IMR-90 (cell line): ENCODE results near the gene PRKN. TPM values are rescaled to one million over a fixed set of nuclear protein-coding genes. Genes with fewer than 3 reads are reported as not detected.

Experiments used
- ATAC-seq: fragments of 200-7000 bp; cut with Tn5 transposase; 2 replicates; pipeline ENCODE4 v1.9.1; 2020; ENCODE audit warnings: low read depth, mild to moderate bottlenecking, moderate library complexity
- BruUV-seq: library from RNA; stranded (reverse); fragments of 400-500 nt; replicated peaks from 2 replicates; lab custom pipeline; 2021; lab: Mats Ljungman, UMichigan
- CTCF ChIA-PET: fragments of 300-600 bp; formaldehyde crosslinking; extraction: SDS; loops from one replicate; lab custom pipeline; 2021; ENCODE audit warnings: antibody characterized with exemption; lab: Yijun Ruan, JAX
- POLR2A ChIA-PET: fragments of 300-600 bp; sonication (Branson Sonifier 250); formaldehyde crosslinking; loops from one replicate; lab custom pipeline; 2022; ENCODE audit warnings: antibody characterized with exemption; ENCODE audit not compliant: unreplicated experiment; lab: Charles Lee
- DNase-seq: peaks from one replicate; pipeline ENCODE4 v3.0.0; 2013
- H2AFZ ChIP-seq: replicated peaks from 2 replicates; pipeline ENCODE3; 2013; ENCODE audit warnings: low read length, mild to moderate bottlenecking; ENCODE audit not compliant: poor library complexity
- H2AK5ac ChIP-seq: 2 replicates; pipeline ENCODE4 v1.6.1; 2013; ENCODE audit warnings: low read depth, low read length, inconsistent platforms
- H2AK9ac ChIP-seq: replicated peaks from 2 replicates; pipeline ENCODE3; 2013; ENCODE audit warnings: mild to moderate bottlenecking, low read depth, low read length, moderate library complexity; ENCODE audit not compliant: poor library complexity
- H2BK120ac ChIP-seq: 2 replicates; pipeline ENCODE4 v1.6.1; 2013; ENCODE audit warnings: low read depth, low read length, inconsistent platforms
- H2BK15ac ChIP-seq: 3 replicates; pipeline ENCODE4 v1.6.1; 2013; ENCODE audit warnings: low read depth, low read length, inconsistent platforms
- H2BK20ac ChIP-seq: 2 replicates; pipeline ENCODE4 v1.6.1; 2013; ENCODE audit warnings: low read depth, mild to moderate bottlenecking, inconsistent platforms, low read length, moderate library complexity
- H2BK5ac ChIP-seq: 2 replicates; pipeline ENCODE4 v1.6.1; 2013; ENCODE audit warnings: mild to moderate bottlenecking, low read depth, low read length, inconsistent platforms; ENCODE audit not compliant: poor library complexity, severe bottlenecking
- H3K14ac ChIP-seq: replicated peaks from 2 replicates; pipeline ENCODE4 v1.6.1; 2013; ENCODE audit warnings: low read depth, low read length, inconsistent platforms
- H3K18ac ChIP-seq: 2 replicates; pipeline ENCODE4 v1.6.1; 2013; ENCODE audit warnings: low read depth, low read length, control low read depth
- H3K23ac ChIP-seq: 2 replicates; pipeline ENCODE4 v1.6.1; 2013; ENCODE audit warnings: low read depth, low read length, inconsistent platforms
- H3K27ac ChIP-seq: 2 replicates; pipeline ENCODE4 v1.5.1; 2013; ENCODE audit warnings: mild to moderate bottlenecking, control low read depth, low read length; ENCODE audit not compliant: insufficient read depth
- H3K27me3 ChIP-seq: 2 replicates; pipeline ENCODE4 v1.6.1; 2013; ENCODE audit warnings: low read length; ENCODE audit not compliant: control insufficient read depth, insufficient read depth
- H3K36me3 ChIP-seq: 2 replicates; pipeline ENCODE4 v1.6.1; 2013; ENCODE audit warnings: low read length, mixed read lengths; ENCODE audit not compliant: control insufficient read depth, insufficient read depth
- H3K4ac ChIP-seq: 2 replicates; pipeline ENCODE4 v1.6.1; 2013; ENCODE audit warnings: low read depth, low read length, inconsistent platforms
- H3K4me1 ChIP-seq: 2 replicates; pipeline ENCODE4 v1.6.1; 2013; ENCODE audit warnings: low read length, mixed read lengths; ENCODE audit not compliant: control insufficient read depth, insufficient read depth
- H3K4me2 ChIP-seq: 2 replicates; pipeline ENCODE4 v1.6.1; 2013; ENCODE audit warnings: low read depth, mild to moderate bottlenecking, control low read depth, low read length, moderate library complexity
- H3K4me3 ChIP-seq: 2 replicates; pipeline ENCODE4 v1.5.1; 2013; ENCODE audit warnings: low read depth, mild to moderate bottlenecking, control low read depth, low read length, moderate library complexity; ENCODE audit not compliant: insufficient read depth
- H3K56ac ChIP-seq: 2 replicates; pipeline ENCODE4 v1.6.1; 2013; ENCODE audit warnings: low read length, inconsistent platforms; ENCODE audit not compliant: insufficient read depth; ENCODE audit errors: extremely low read depth
- H3K79me1 ChIP-seq, 2 experiments: 2 replicates each; pipeline ENCODE4 v1.6.1; 2013; ENCODE audit warnings: low read length in 2 of 2, inconsistent platforms in 1 of 2, low read depth in 1 of 2
- H3K9ac ChIP-seq: 2 replicates; pipeline ENCODE4 v1.6.1; 2013; ENCODE audit warnings: low read depth, low read length, control low read depth
- H3K9me1 ChIP-seq: 2 replicates; pipeline ENCODE4 v1.6.1; 2013; ENCODE audit warnings: low read length, inconsistent platforms; ENCODE audit not compliant: insufficient read depth
- H3K9me3 ChIP-seq: 2 replicates; pipeline ENCODE4 v1.6.1; 2013; ENCODE audit warnings: low read length; ENCODE audit not compliant: control insufficient read depth, insufficient read depth
- H4K20me1 ChIP-seq: 2 replicates; pipeline ENCODE4 v1.6.1; 2013; ENCODE audit warnings: low read length, inconsistent platforms; ENCODE audit not compliant: insufficient read depth
- H4K5ac ChIP-seq: 2 replicates; pipeline ENCODE4 v1.6.1; 2013; ENCODE audit warnings: mild to moderate bottlenecking, low read depth, low read length, control low read depth
- H4K8ac ChIP-seq, 2 experiments: 2 replicates each; pipeline ENCODE4 v1.6.1; 2013; ENCODE audit warnings: low read depth in 2 of 2, low read length in 2 of 2, control low read depth in 1 of 2, inconsistent platforms in 1 of 2
- H4K91ac ChIP-seq: 2 replicates; pipeline ENCODE4 v1.6.1; 2013; ENCODE audit warnings: low read depth, low read length, inconsistent platforms; ENCODE audit not compliant: insufficient read depth
- BHLHE40 ChIP-seq: fragments of 150-350 bp; IDR thresholded peaks from 2 replicates; pipeline ENCODE4 v1.6.1; 2016; ENCODE audit warnings: mild to moderate bottlenecking, low read depth, low read length
- CEBPB ChIP-seq: IDR thresholded peaks from 2 replicates; pipeline ENCODE4 v1.6.1; 2012; ENCODE audit warnings: low read depth, low read length, improper control_type of control experiment
- CHD1 ChIP-seq: IDR thresholded peaks from 2 replicates; pipeline ENCODE4 v1.6.1; 2012; ENCODE audit warnings: low read depth, low read length, improper control_type of control experiment
- CTCF ChIP-seq: conservative IDR thresholded peaks from 2 replicates; pipeline ENCODE4 v1.5.1; 2012; ENCODE audit warnings: mild to moderate bottlenecking, low read depth, low read length, improper control_type of control experiment
- FOS ChIP-seq: fragments of 150-350 bp; IDR thresholded peaks from 2 replicates; pipeline ENCODE4 v1.6.1; 2016; ENCODE audit warnings: low read depth, low read length
- MAFK ChIP-seq: IDR thresholded peaks from 2 replicates; pipeline ENCODE4 v1.6.1; 2012; ENCODE audit warnings: low read depth, low read length, improper control_type of control experiment
- MAZ ChIP-seq: IDR thresholded peaks from 2 replicates; pipeline ENCODE4 v1.6.1; 2012; ENCODE audit warnings: low read depth, mild to moderate bottlenecking, low read length, improper control_type of control experiment, moderate library complexity, borderline replicate concordance
- MXI1 ChIP-seq: IDR thresholded peaks from 2 replicates; pipeline ENCODE4 v1.6.1; 2012; ENCODE audit warnings: low read depth, mild to moderate bottlenecking, low read length, moderate library complexity, borderline replicate concordance
- NFE2L2 ChIP-seq: fragments of 150-350 bp; IDR thresholded peaks from 2 replicates; pipeline ENCODE4 v1.6.1; 2016; ENCODE audit warnings: low read depth, mild to moderate bottlenecking, low read length
- POLR2A ChIP-seq: IDR thresholded peaks from 2 replicates; pipeline ENCODE4 v1.6.1; 2012; ENCODE audit warnings: mild to moderate bottlenecking, low read depth, low read length
- RAD21 ChIP-seq: IDR thresholded peaks from 2 replicates; pipeline ENCODE4 v1.6.1; 2012; ENCODE audit warnings: low read length, improper control_type of control experiment
- RCOR1 ChIP-seq: IDR thresholded peaks from 2 replicates; pipeline ENCODE4 v1.6.1; 2012; ENCODE audit warnings: mild to moderate bottlenecking, low read length, improper control_type of control experiment; ENCODE audit not compliant: insufficient replicate concordance
- RFX5 ChIP-seq: IDR thresholded peaks from 2 replicates; pipeline ENCODE4 v1.8.0; 2012; ENCODE audit warnings: low read depth, mild to moderate bottlenecking, low read length, moderate library complexity
- SMC3 ChIP-seq: fragments of 150-350 bp; IDR thresholded peaks from 2 replicates; pipeline ENCODE4 v1.6.1; 2016; ENCODE audit warnings: low read depth, mild to moderate bottlenecking, antibody characterized with exemption, low read length, moderate library complexity
- USF2 ChIP-seq: fragments of 150-350 bp; IDR thresholded peaks from 2 replicates; pipeline ENCODE4 v1.6.1; 2017; ENCODE audit warnings: mild to moderate bottlenecking, antibody characterized with exemption, low read length, low read depth
- whole genome bisulfite sequencing, 2 experiments: methylation state at CpG; one replicate each; pipeline versions ENCODE4 v1.1.5 to v1.1.7; 2013; ENCODE audit warnings: missing lambda C conversion rate in 2 of 2; ENCODE audit not compliant: insufficient read length in 1 of 2; ENCODE audit errors: extremely low coverage in 2 of 2; 5-methylcytosine and 5-hydroxymethylcytosine counted together
- dilution Hi-C: fragments of 300-500 bp; cut with HindIII; formaldehyde crosslinking; loops from one replicate; pipeline ENCODE4 v1.14.3; 2018; ENCODE audit warnings: low sequenced_read_pairs; ENCODE audit not compliant: unreplicated experiment
- in situ Hi-C: fragments of 300-500 bp; cut with MboI; formaldehyde crosslinking; loops from 3 replicates; pipeline ENCODE4 v1.14.3; 2019; ENCODE audit warnings: low sequenced_read_pairs, inconsistent platforms, mixed read lengths
- intact Hi-C: fragments of 100-400 bp; cut with micrococcal nuclease; formaldehyde crosslinking; loops from 2 replicates; pipeline ENCODE4 v1.10.0; 2022
- polyA plus RNA-seq, 3 experiments: library from polyadenylated mRNA; depleted of rRNA; stranded (reverse); fragments of >200 nt; gene quantifications; 2 replicates each; pipeline ENCODE4 v1.2.3, GENCODE V29; 2012; ENCODE audit warnings: low replicate concordance in 1 of 3
- total RNA-seq: library from RNA; depleted of rRNA; stranded (reverse); fragments of >200 nt; gene quantifications from 2 replicates; pipeline ENCODE4 v1.2.3, GENCODE V29; 2012
- TF ChIP-seq, protein P1 (sequence below): fragments of 150-350 bp; IDR thresholded peaks from 2 replicates; pipeline ENCODE4 v1.6.1; 2016; ENCODE audit warnings: low read depth, mild to moderate bottlenecking, low read length, moderate library complexity, borderline replicate concordance

PRKN gene
- total and polyA plus RNA-seq, 2 of the 4 experiments (the other 2 are of a cell fraction), result 0.15 to 0.18 TPM

- CTCF ChIA-PET, result no interaction called here
- Histone ChIP-seq H3K36me3 (no peaks in the 10 kb centered on the region), H3K79me1 (no peaks in the 10 kb centered on the region), H4K91ac (no peak overlapping the region), H4K8ac (no peak overlapping the region), H3K18ac (no peak overlapping the region), H2BK5ac (no peak overlapping the region), H3K9me1 (no peaks in the 10 kb centered on the region), H2BK120ac (no peak overlapping the region), H3K56ac (no peak overlapping the region), H3K4me1 (no peaks in the 10 kb centered on the region), H3K9me3 (peaks cover 36% of the 10 kb centered on the region), H3K27ac (no peak overlapping the region), H3K23ac (no peak overlapping the region), H3K9ac (no peak overlapping the region), H2BK20ac (no peak overlapping the region), H3K27me3 (no peaks in the 10 kb centered on the region), H3K4me3 (no peak overlapping the region), H3K4me2 (no peak overlapping the region), H2AK5ac (no peak overlapping the region), H2AK9ac (no peak overlapping the region), H4K20me1 (no peaks in the 10 kb centered on the region), H2AFZ (no peak overlapping the region), H3K14ac (no peak overlapping the region), H2BK15ac (no peak overlapping the region), H3K4ac (no peak overlapping the region), H4K5ac (no peak overlapping the region)
- BruUV-seq, result no TSS peak
- in situ Hi-C loops, result no loop called here
- intact Hi-C loops, result no loop called here
- DNase-seq (no peak), ATAC-seq (no peak)
- TF ChIP-seq BHLHE40, result no peak
- no peak for TF ChIP-seq RAD21
- TF ChIP-seq MAZ, result no peak
- no peak for TF ChIP-seq NFE2L2
- TF ChIP-seq CHD1, result no peak
- TF ChIP-seq CEBPB, result no peak
- no peak for TF ChIP-seq FOS
- no peak for TF ChIP-seq SMC3
- no peak for TF ChIP-seq CTCF
- TF ChIP-seq RCOR1, result no peak
- no peak for TF ChIP-seq MAFK
- TF ChIP-seq MXI1, result no peak
- no peak for TF ChIP-seq USF2
- TF ChIP-seq, protein P1, sequence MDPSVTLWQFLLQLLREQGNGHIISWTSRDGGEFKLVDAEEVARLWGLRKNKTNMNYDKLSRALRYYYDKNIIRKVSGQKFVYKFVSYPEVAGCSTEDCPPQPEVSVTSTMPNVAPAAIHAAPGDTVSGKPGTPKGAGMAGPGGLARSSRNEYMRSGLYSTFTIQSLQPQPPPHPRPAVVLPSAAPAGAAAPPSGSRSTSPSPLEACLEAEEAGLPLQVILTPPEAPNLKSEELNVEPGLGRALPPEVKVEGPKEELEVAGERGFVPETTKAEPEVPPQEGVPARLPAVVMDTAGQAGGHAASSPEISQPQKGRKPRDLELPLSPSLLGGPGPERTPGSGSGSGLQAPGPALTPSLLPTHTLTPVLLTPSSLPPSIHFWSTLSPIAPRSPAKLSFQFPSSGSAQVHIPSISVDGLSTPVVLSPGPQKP, result no peak
- TF ChIP-seq POLR2A, result no peak
- no peak for TF ChIP-seq RFX5
- dilution Hi-C loops, result no loop called here
- 83% methylated on average over 1 of the region's 8 CpGs; no CpG with 5 or more reads in 1 of the 2 experiments for WGBS, 2 experiments
- POLR2A ChIA-PET, result no interaction called here
Measured at GRCh38 chr6:161721511-161721910, 1006.1 kb downstream of the PRKN start.
